ENCODE results near the gene ZDHHC12.
A peak's percentile ranks its signal among the peaks of the same experiment; 100 is the strongest.
"Not testable (repeated sequence)": the region's sequence is repeated elsewhere in the genome, so short reads cannot be mapped to it uniquely, and the experiment has no call there.

ZDHHC12 gene

GRCh38 chr9:128706671-128707381 lies 17.1 kb downstream of the ZDHHC12 start:
- DNase-seq: no peak

DNA sequence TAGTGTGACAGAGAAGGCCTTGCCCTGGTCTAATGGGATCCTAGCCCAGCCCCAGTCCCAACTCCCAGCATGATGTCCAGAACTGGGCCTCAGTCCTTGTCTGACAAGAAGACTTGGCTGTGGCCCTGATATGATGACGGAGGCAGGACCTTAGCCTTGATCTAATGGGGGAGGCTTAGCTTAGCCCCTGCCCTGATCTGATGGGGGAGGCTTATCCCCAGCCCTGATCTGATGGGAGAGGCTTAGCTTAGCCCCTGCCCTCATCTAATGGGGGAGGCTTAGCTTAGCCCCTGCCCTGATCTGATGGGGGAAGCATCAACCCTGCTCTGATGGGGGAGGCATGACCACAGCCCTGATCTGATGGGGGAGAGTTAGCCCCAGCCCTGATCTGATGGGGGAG lies 17.9 kb downstream of the ZDHHC12 start:
- no peak for DNase-seq

GRCh38 chr9:128705051-128705965 lies 18.6 kb downstream of the ZDHHC12 start:
- DNase-seq: no peak

GRCh38 chr9:128704356-128704670 lies 19.6 kb downstream of the ZDHHC12 start:
- no peak for DNase-seq

- no peak for DNase-seq
Measured at GRCh38 chr9:128703616-128704355, 20.1 kb downstream of the ZDHHC12 start.

- peak; percentile 20 for DNase-seq
Measured at GRCh38 chr9:128702949-128703615, 20.8 kb downstream of the ZDHHC12 start.

GRCh38 chr9:128702445-128702948 lies 21.4 kb downstream of the ZDHHC12 start, which contains the start of gene PKN3:
PKN3 (plus strand) TSS chr9:128702503; CDS start chr9:128702916, 413 bp downstream.
- peak; percentile 75 for DNase-seq

GRCh38 chr9:128701227-128701854 lies 22.6 kb downstream of the ZDHHC12 start:
- no peak for DNase-seq

DNA sequence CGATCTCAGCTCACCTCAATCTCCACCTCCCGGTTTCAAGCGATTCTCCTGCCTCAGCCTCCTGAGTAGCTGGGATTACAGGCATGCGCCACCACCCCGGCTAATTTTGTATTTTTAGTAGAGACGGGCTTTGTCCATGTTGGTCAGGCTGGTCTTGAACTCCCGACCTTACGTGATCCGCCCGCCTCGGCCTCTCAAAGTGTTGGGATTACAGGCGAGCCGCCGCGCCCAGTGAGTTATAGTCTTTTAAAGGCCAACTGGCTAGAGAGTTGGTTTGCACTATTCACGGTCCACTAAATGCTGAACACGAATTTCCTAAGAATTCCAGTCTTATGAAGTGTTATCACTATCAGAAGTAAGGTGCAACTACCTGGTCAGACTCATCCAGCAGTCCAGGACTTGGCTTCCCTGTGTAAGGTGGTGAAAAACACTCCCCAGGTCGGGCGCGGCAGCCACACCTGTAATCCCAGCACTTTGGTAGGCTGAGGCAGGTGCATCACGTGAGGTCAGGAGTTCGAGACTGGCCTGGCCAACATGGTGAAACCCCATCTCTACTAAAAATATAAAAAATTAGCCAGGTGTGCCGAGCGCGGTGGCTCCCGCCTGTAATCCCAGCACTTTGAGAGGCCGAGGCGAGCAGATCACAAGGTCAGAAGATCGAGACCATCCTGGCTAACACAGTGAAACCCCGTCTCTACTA lies 24.7 kb downstream of the ZDHHC12 start:
- not testable (repeated sequence) for DNase-seq

DNA sequence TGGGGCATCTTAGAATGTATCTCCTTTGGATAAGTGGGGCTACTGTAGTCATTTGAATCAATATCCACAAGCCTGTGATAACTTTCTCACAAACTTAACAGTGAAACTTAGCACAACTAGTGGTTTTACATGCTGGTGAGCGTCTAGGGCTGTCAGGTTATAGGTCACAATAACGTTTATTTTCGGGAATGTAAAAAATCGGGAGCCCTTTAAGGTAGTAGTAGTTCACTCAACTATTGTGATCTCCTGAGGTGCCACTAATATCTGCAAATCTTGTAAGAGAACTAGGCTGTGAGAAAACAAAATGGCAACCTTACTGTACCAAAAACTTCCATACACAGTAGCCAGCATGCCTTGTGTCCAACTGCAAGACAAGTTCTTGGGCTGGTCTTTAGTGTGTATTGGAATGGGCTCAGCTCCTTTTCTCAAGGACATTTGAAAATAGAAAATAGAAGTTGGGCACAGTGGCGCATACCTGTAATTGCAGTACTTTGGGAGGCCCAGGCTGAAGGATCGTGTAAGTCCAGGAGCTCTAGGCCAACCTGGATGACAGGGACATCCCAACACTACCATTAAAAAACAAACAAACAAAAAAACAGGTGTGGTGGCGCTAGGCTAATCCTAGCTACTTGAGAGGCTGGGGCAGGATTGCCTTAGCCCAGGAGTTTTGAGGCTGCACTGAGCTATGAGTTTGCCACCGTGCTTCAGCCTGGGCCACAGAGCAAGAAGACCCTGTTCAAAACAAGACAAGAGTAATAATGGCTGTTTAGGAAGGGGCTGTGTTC lies 26.8 kb downstream of the ZDHHC12 start:
- no peak for DNase-seq

DNA sequence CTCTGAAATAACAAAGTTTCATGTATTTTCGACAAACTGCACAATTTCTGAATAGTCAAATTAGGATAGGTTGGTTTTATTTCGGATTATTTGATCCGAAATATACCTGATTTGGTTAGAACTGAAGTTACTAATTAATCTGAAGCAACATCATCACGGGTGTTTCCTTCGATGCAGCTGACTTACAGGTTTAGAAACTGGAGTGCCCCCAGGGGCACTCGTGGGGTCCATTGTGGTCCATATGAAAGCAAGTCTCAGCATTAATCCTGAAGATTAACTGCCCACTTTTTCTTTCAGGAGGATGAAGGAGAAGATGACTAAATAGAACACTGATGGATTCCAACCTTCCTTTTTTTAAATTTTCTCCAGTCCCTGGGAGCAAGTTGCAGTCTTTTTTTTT lies 29.6 kb downstream of the ZDHHC12 start:
- DNase-seq: no peak

DNA sequence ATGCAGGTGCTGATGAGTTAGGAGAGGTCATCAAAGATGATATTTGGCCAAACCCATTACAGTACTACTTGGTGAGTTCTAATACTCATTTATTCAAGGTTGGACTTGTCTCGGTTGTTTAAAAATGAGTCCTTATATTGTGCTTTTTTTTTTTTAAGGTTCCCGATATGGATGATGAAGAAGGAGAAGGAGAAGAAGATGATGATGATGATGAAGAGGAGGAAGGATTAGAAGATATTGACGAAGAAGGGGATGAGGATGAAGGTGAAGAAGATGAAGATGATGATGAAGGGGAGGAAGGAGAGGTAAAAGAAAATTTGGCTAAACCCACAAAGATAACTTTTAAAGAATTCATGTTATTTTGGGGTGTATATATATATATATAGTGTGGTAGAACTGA lies 30.2 kb downstream of the ZDHHC12 start:
- not testable (repeated sequence) for DNase-seq

- DNase-seq: no peak
Measured at GRCh38 chr9:128690684-128691034, 33.3 kb downstream of the ZDHHC12 start.

DNA sequence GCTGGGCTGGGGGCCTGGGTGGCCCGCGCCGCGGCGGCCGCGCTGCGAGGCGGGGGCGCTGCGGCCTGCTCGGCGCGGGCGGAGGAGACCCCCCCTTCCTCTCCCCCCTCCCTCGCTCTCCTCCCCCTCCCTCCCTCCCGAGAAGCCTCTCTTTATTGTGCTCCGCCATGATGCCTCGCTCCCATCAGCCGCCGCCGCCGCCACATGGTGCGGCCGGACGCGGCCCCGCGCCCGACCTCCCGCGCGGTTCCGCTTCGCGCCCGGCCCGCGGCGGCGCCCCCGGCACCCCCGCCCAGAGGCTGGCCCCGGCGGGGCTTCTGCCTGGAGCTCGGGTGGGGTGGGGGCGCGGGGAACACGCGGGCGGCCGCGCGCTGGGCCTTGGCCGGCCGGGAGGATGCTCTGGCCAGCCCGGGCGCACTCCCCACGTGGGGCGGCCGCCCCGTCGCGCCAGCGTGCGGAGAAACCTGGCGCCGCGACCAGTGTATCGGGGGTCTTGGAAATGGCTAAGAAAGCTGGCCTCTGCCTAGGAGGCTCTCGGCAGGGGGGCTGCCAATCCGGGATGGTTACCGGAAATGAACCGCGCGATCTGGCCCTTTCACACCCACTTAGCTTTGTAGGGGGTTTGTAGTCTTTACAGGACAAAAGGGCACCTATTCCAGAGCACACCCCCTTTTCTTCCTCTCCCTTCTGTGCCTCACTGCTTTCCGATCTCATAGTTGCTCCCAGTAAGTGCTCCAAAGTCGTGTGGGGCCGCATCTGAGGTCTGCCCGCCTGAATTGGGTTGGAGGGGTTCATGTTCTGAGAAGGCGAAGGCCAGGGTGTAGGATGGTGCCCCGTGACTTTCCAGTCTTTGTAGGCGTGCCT lies 33.9 kb downstream of the ZDHHC12 start:
- DNase-seq: peak; percentile 48

DNA sequence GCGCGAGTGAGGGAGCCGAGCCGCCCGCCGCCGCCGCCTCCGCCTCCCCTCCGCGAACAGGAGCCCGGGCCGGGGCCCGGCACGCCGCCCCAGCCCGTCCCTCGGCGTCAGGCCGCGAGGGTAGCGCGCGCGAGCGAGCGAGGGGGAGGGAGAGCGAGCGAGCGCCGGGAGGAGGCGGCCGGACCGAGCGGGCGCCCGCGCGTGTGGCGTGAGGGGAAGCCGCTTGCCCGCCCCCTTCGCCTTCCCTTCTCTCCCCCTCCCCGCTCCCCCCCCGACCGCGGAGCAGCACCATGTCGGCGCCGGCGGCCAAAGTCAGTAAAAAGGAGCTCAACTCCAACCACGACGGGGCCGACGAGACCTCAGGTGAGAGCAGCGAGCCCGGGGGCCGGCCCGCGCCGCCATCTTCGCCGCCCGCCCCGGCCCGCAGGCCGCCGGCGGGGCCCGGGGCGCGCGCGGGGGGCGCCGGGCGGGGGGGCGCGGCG lies 34.6 kb downstream of the ZDHHC12 start:
- no peak for DNase-seq

- peak; percentile 93 for DNase-seq
Measured at GRCh38 chr9:128688501-128689292, 35.2 kb downstream of the ZDHHC12 start, which contains the start of gene SET. SET (plus strand) TSS chr9:128689222; CDS start chr9:128689583, 361 bp downstream.

GRCh38 chr9:128687453-128687852 lies 36.5 kb downstream of the ZDHHC12 start:
- no peak for DNase-seq

Data from fibroblast of upper back skin (primary cell).